Duodenal mucosa (tissue), 2 donors: ENCODE data around the gene ARRDC4.
A peak's percentile ranks its signal among the peaks of the same experiment; 100 is the strongest.

Experiments
- H3K27ac ChIP-seq: one replicate; pipeline ENCODE4 v1.7.0; 2013; ENCODE audit warnings: low read depth, low read length
- H3K27me3 ChIP-seq, 2 donors: one replicate each; pipeline ENCODE4 v1.7.0; 2013; ENCODE audit warnings: low read length in 2 of 2, control low read depth in 1 of 2; ENCODE audit not compliant: insufficient read depth in 2 of 2, control insufficient read depth in 1 of 2
- H3K36me3 ChIP-seq, 2 donors: one replicate each; pipeline ENCODE4 v1.7.0; 2013; ENCODE audit warnings: low read length in 2 of 2, control low read depth in 1 of 2; ENCODE audit not compliant: insufficient read depth in 2 of 2, control insufficient read depth in 1 of 2
- H3K4me1 ChIP-seq, 2 donors: one replicate each; pipeline ENCODE4 v1.7.0; 2013; ENCODE audit warnings: low read length in 2 of 2, control low read depth in 1 of 2; ENCODE audit not compliant: insufficient read depth in 2 of 2, control insufficient read depth in 1 of 2
- H3K4me3 ChIP-seq, 2 donors: one replicate each; pipeline ENCODE4 v1.7.0; 2013; ENCODE audit warnings: low read length in 2 of 2, low read depth in 1 of 2
- H3K9ac ChIP-seq, 2 donors: one replicate each; pipeline ENCODE4 v1.7.0; 2013; ENCODE audit warnings: low read length in 2 of 2, low read depth in 1 of 2
- H3K9me3 ChIP-seq, 2 donors: one replicate each; pipeline ENCODE4 v1.7.0; 2013; ENCODE audit warnings: low read length in 2 of 2, control low read depth in 1 of 2; ENCODE audit not compliant: control insufficient read depth in 1 of 2

Gene ARRDC4

GRCh38 chr15:97966246-97966645 lies 5.7 kb downstream of the ARRDC4 start:
- Histone ChIP-seq H3K36me3 (peaks cover 22 to 36% of the 10 kb centered on the region in 2 donors), H3K4me3 (peak overlapping the region in 1 of 2 donors; percentile 13)

GRCh38 chr15:97966924-97967620 lies 6.6 kb downstream of the ARRDC4 start:
- Histone ChIP-seq H3K9ac (no peak overlapping the region), H3K27me3 (no peaks in the 10 kb centered on the region), H3K27ac (no peak overlapping the region), H3K4me1 (peaks cover 31 to 44% of the 10 kb centered on the region in 2 donors), H3K9me3 (no peaks in the 10 kb centered on the region), H3K4me3 (no peak overlapping the region), H3K36me3 (peaks cover 28 to 44% of the 10 kb centered on the region in 2 donors)

More at GRCh38 chr15:97966246-97966645, 5.7 kb downstream of the ARRDC4 start:
- peak overlapping the region in 1 of 2 donors; percentile 23 for H3K9ac ChIP-seq
- no peaks in the 10 kb centered on the region for H3K9me3 ChIP-seq
- no peak overlapping the region for H3K27ac ChIP-seq
- peaks cover 37 to 47% of the 10 kb centered on the region in 2 donors for H3K4me1 ChIP-seq
- no peaks in the 10 kb centered on the region for H3K27me3 ChIP-seq

- Histone ChIP-seq H3K27ac (no peak overlapping the region), H3K4me1 (peaks cover 25 to 35% of the 10 kb centered on the region in 2 donors), H3K36me3 (peaks cover 33 to 53% of the 10 kb centered on the region in 2 donors), H3K9ac (no peak overlapping the region), H3K27me3 (no peaks in the 10 kb centered on the region), H3K9me3 (no peaks in the 10 kb centered on the region), H3K4me3 (no peak overlapping the region)
Measured at GRCh38 chr15:97967881-97968280, 7.4 kb downstream of the ARRDC4 start.

GRCh38 chr15:97968380-97968779 lies 7.9 kb downstream of the ARRDC4 start:
- H3K4me3 ChIP-seq: no peak overlapping the region
- H3K27ac ChIP-seq: no peak overlapping the region
- H3K27me3 ChIP-seq: no peaks in the 10 kb centered on the region
- H3K36me3 ChIP-seq: peaks cover 33 to 58% of the 10 kb centered on the region in 2 donors
- peaks cover 20 to 30% of the 10 kb centered on the region in 2 donors for H3K4me1 ChIP-seq
- H3K9me3 ChIP-seq: no peaks in the 10 kb centered on the region
- H3K9ac ChIP-seq: no peak overlapping the region

GRCh38 chr15:97972366-97972765 lies 11.9 kb downstream of the ARRDC4 start:
- no peaks in the 10 kb centered on the region for H3K4me1 ChIP-seq
- peaks cover 39 to 67% of the 10 kb centered on the region in 2 donors for H3K36me3 ChIP-seq
- no peak overlapping the region for H3K27ac ChIP-seq
- no peak overlapping the region for H3K4me3 ChIP-seq
- no peaks in the 10 kb centered on the region for H3K27me3 ChIP-seq
- no peaks in the 10 kb centered on the region for H3K9me3 ChIP-seq
- H3K9ac ChIP-seq: no peak overlapping the region

GRCh38 chr15:97976129-97976528 lies 15.6 kb downstream of the ARRDC4 start:
- Histone ChIP-seq H3K27ac (no peak overlapping the region), H3K9me3 (no peaks in the 10 kb centered on the region), H3K4me1 (peaks cover 7 to 9% of the 10 kb centered on the region in 2 donors), H3K4me3 (no peak overlapping the region), H3K27me3 (no peaks in the 10 kb centered on the region), H3K36me3 (peaks cover 19 to 34% of the 10 kb centered on the region in 2 donors), H3K9ac (no peak overlapping the region)

- Histone ChIP-seq H3K9ac (no peak overlapping the region), H3K36me3 (peaks cover 13 to 26% of the 10 kb centered on the region in 2 donors), H3K27ac (no peak overlapping the region), H3K4me3 (peak overlapping the region in 1 of 2 donors; percentile 28), H3K9me3 (no peaks in the 10 kb centered on the region), H3K4me1 (peaks cover 7 to 9% of the 10 kb centered on the region in 2 donors), H3K27me3 (no peaks in the 10 kb centered on the region)
Measured at GRCh38 chr15:97976766-97977503, 16.4 kb downstream of the ARRDC4 start.

- no peak overlapping the region for H3K9ac ChIP-seq
- H3K4me3 ChIP-seq: peak overlapping the region in 1 of 2 donors; percentile 28
- peaks cover 7 to 9% of the 10 kb centered on the region in 2 donors for H3K4me1 ChIP-seq
- no peaks in the 10 kb centered on the region for H3K27me3 ChIP-seq
- H3K27ac ChIP-seq: no peak overlapping the region
- H3K36me3 ChIP-seq: peaks cover 6 to 18% of the 10 kb centered on the region in 2 donors
- H3K9me3 ChIP-seq: no peaks in the 10 kb centered on the region
Measured at GRCh38 chr15:97977734-97978133, 17.2 kb downstream of the ARRDC4 start.

- H3K4me3 ChIP-seq: no peak overlapping the region
- peaks cover 7 to 9% of the 10 kb centered on the region in 2 donors for H3K4me1 ChIP-seq
- H3K9me3 ChIP-seq: no peaks in the 10 kb centered on the region
- no peak overlapping the region for H3K9ac ChIP-seq
- H3K36me3 ChIP-seq: peaks cover 6 to 10% of the 10 kb centered on the region in 2 donors
- H3K27me3 ChIP-seq: no peaks in the 10 kb centered on the region
- no peak overlapping the region for H3K27ac ChIP-seq
Measured at GRCh38 chr15:97978401-97979139, 18.1 kb downstream of the ARRDC4 start.

GRCh38 chr15:97979140-97979520 lies 18.6 kb downstream of the ARRDC4 start:
- peaks cover 1 to 6% of the 10 kb centered on the region in 2 donors for H3K36me3 ChIP-seq
- no peak overlapping the region for H3K9ac ChIP-seq
- no peaks in the 10 kb centered on the region for H3K9me3 ChIP-seq
- no peak overlapping the region for H3K4me3 ChIP-seq
- peaks cover 7 to 9% of the 10 kb centered on the region in 2 donors for H3K4me1 ChIP-seq
- no peaks in the 10 kb centered on the region for H3K27me3 ChIP-seq
- H3K27ac ChIP-seq: no peak overlapping the region
